Measurements from ENCODE around the gene NACC2.

- TF ChIP-seq CTCF (conservative IDR thresholded peaks at IDR 0.05; ENCODE audit: low read depth in 2 of 2), result no peak
- no peak for TF ChIP-seq EZH2 (IDR thresholded peaks at IDR 0.05; ENCODE audit: low read depth, unreplicated experiment)
- no peak for TF ChIP-seq CREB1 (CRISPR knock-in tag; IDR thresholded peaks at IDR 0.05; ENCODE audit: low read depth)
- TF ChIP-seq POLR2AphosphoS5 (IDR thresholded peaks at IDR 0.05; ENCODE audit: low read depth), result no peak
- no peak for TF ChIP-seq ZNF114 (CRISPR knock-in tag; IDR thresholded peaks at IDR 0.05)
- no peak for TF ChIP-seq NANOG (IDR thresholded peaks at IDR 0.05; ENCODE audit: borderline replicate concordance)
- no peak for TF ChIP-seq ETS1 (IDR thresholded peaks at IDR 0.05)
- TF ChIP-seq ZNF331 (CRISPR knock-in tag; IDR thresholded peaks at IDR 0.05; ENCODE audit: low read depth), result no peak
- TF ChIP-seq REST (IDR thresholded peaks at IDR 0.05; ENCODE audit: unreplicated experiment), result no peak
Observed at GRCh38 chr9:136095070-136096058, at the start of gene NACC2.
